Parathyroid adenoma (tissue), 2 donors: Measurements from ENCODE around the gene NAPB.

ENCODE experiments used
- H2AFZ ChIP-seq: fragments of 300-600 bp; sonication (generic); one replicate; pipeline ENCODE4 v1.7.0; 2017; ENCODE audit warnings: antibody characterized with exemption, mild to moderate bottlenecking
- H3K27ac ChIP-seq: fragments of 300-600 bp; sonication (generic); one replicate; pipeline ENCODE4 v1.7.0; 2017
- H3K27me3 ChIP-seq: fragments of 300-600 bp; sonication (generic); one replicate; pipeline ENCODE4 v1.7.0; 2017; ENCODE audit warnings: low read length; ENCODE audit not compliant: control insufficient read depth, insufficient read depth
- H3K36me3 ChIP-seq: fragments of 300-600 bp; sonication (generic); one replicate; pipeline ENCODE4 v1.7.0; 2017; ENCODE audit warnings: low read length; ENCODE audit not compliant: control insufficient read depth, insufficient read depth
- H3K4me1 ChIP-seq: fragments of 300-600 bp; sonication (generic); one replicate; pipeline ENCODE4 v1.7.0; 2017; ENCODE audit warnings: control low read depth
- H3K4me2 ChIP-seq: fragments of 300-600 bp; sonication (generic); one replicate; pipeline ENCODE4 v1.7.0; 2017; ENCODE audit warnings: low read length
- H3K4me3 ChIP-seq: fragments of 300-600 bp; sonication (generic); one replicate; pipeline ENCODE4 v1.7.0; 2017; ENCODE audit warnings: low read depth, low read length
- H3K79me2 ChIP-seq: fragments of 300-600 bp; sonication (generic); one replicate; pipeline ENCODE4 v1.7.0; 2017; ENCODE audit warnings: control low read depth
- H3K9ac ChIP-seq: fragments of 300-600 bp; sonication (generic); one replicate; pipeline ENCODE4 v1.7.0; 2017; ENCODE audit warnings: mild to moderate bottlenecking
- H3K9me3 ChIP-seq: fragments of 300-600 bp; sonication (generic); one replicate; pipeline ENCODE4 v1.7.0; 2017; ENCODE audit warnings: low read length; ENCODE audit not compliant: control insufficient read depth
- TF ChIP-seq, protein P1 (sequence below): fragments of 300-600 bp; sonication (generic); IDR thresholded peaks from one replicate; pipeline ENCODE4 v1.7.0; 2017; ENCODE audit warnings: antibody characterized with exemption, mild to moderate bottlenecking
- donor health status: primary hyperparathyroidism.

NAPB gene

GRCh38 chr20:23367770-23368169, 53.5 kb downstream of the NAPB start:
- Histone ChIP-seq H2AFZ (no peak overlapping the region), H3K4me3 (no peak overlapping the region), H3K9ac (no peak overlapping the region), H3K9me3 (no peaks in the 10 kb centered on the region), H3K36me3 (no peaks in the 10 kb centered on the region), H3K27ac (no peak overlapping the region), H3K4me2 (no peak overlapping the region), H3K4me1 (peaks cover 35% of the 10 kb centered on the region), H3K27me3 (no peaks in the 10 kb centered on the region), H3K79me2 (peaks cover 29% of the 10 kb centered on the region)
- TF ChIP-seq, protein P1, sequence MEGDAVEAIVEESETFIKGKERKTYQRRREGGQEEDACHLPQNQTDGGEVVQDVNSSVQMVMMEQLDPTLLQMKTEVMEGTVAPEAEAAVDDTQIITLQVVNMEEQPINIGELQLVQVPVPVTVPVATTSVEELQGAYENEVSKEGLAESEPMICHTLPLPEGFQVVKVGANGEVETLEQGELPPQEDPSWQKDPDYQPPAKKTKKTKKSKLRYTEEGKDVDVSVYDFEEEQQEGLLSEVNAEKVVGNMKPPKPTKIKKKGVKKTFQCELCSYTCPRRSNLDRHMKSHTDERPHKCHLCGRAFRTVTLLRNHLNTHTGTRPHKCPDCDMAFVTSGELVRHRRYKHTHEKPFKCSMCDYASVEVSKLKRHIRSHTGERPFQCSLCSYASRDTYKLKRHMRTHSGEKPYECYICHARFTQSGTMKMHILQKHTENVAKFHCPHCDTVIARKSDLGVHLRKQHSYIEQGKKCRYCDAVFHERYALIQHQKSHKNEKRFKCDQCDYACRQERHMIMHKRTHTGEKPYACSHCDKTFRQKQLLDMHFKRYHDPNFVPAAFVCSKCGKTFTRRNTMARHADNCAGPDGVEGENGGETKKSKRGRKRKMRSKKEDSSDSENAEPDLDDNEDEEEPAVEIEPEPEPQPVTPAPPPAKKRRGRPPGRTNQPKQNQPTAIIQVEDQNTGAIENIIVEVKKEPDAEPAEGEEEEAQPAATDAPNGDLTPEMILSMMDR: no peak

DNA sequence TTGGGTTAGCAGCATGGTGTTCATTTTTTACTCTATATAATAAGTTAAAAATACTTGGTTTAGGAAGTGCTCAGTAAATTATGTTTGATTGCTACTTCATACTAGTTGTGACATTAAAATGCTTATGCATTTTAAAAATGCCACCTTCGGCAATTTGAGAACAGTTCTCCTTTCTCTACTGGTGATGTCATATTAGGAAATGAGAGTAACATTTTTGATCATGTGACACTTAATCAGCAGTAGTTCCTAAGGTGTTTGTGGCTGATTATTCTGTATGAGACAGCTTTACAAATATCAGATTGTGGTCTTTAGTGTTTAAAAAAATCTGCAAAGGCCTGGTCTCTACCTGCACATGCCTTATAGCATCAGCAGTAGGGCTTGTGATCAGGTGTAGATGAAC, 54.9 kb downstream of the NAPB start:
- no peak overlapping the region for H3K27ac ChIP-seq
- no peaks in the 10 kb centered on the region for H3K36me3 ChIP-seq
- H3K9ac ChIP-seq: no peak overlapping the region

DNA sequence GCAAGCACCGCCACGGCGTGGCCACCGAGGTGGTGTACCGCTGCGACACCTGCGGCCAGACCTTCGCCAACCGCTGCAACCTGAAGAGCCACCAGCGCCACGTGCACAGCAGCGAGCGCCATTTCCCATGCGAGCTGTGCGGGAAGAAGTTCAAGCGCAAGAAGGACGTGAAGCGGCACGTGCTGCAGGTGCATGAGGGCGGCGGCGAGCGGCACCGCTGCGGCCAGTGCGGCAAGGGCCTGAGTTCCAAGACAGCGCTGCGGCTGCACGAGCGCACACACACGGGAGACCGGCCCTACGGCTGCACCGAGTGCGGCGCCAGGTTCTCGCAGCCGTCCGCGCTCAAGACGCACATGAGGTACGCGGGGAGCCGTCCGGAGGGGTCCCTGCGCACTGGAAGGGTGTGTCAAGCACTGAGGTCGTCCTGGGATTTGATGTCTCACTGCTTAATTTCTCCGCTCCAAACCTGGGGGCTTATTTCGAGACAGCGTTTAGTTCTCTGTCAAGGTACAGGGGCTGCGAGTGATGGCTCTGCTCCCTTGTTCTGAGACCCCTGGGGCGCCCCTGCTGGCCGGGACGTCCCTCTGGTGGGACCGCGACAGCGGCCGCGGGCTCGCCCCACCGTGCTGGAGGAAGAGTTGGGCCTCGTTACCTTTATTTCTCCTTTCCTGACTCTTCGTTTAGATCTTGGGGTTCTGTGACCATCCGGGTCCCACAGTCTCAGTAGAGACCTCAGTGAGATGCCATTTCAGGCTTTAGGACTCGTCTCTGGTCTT, 55.7 kb downstream of the NAPB start:
- TF ChIP-seq, protein P1: no peak
- Histone ChIP-seq H3K27ac (no peak overlapping the region), H3K4me1 (peaks cover 39% of the 10 kb centered on the region), H3K4me2 (no peak overlapping the region), H3K27me3 (no peaks in the 10 kb centered on the region), H3K9ac (no peak overlapping the region), H3K4me3 (no peak overlapping the region), H3K36me3 (no peaks in the 10 kb centered on the region), H3K79me2 (peaks cover 33% of the 10 kb centered on the region), H3K9me3 (no peaks in the 10 kb centered on the region), H2AFZ (no peak overlapping the region)

More for the DNA sequence above, 54.9 kb downstream of the NAPB start:
- Histone ChIP-seq H3K4me1 (peaks cover 35% of the 10 kb centered on the region), H3K9me3 (no peaks in the 10 kb centered on the region), H2AFZ (no peak overlapping the region), H3K4me3 (no peak overlapping the region), H3K27me3 (no peaks in the 10 kb centered on the region), H3K4me2 (no peak overlapping the region), H3K79me2 (peaks cover 33% of the 10 kb centered on the region)
- TF ChIP-seq, protein P1: no peak

DNA sequence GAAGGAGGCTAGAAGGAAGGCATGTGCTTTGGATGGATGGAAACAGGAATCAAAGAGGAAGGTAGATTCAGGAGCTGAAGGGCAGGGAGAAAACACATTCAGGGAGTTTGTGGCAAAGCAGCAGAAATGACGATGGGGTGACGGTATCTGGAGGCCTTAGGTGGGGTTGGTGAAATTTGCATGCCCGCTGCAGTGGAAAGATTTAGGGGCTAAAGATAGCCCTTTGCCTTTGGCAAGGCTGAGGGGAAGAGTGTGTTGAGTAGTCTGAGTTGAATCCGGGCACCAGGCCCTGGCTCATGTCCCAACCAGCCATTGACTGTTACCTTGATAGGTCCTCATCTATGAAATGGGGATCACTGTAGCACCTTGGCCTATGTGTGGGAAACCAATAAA, 58.0 kb downstream of the NAPB start:
- H2AFZ ChIP-seq: no peak overlapping the region
- H3K4me1 ChIP-seq: peaks cover 32% of the 10 kb centered on the region
- H3K9me3 ChIP-seq: no peaks in the 10 kb centered on the region
- H3K27ac ChIP-seq: peak overlapping the region; percentile 99
- H3K36me3 ChIP-seq: no peaks in the 10 kb centered on the region
- H3K4me3 ChIP-seq: peak overlapping the region; percentile 74
- H3K79me2 ChIP-seq: peaks cover 35% of the 10 kb centered on the region
- no peaks in the 10 kb centered on the region for H3K27me3 ChIP-seq
- TF ChIP-seq, protein P1: no peak
- H3K4me2 ChIP-seq: peak overlapping the region; percentile 79
- no peak overlapping the region for H3K9ac ChIP-seq
